Stimulated activated memory B cell treated with anti-CD40 and anti-IgM and Interleukin-4, amounts not matched to agents 10 μg/mL and 1 μg/mL and 100 μg/mL, for 72 hours (primary cell): ENCODE results near the gene NCOA3.
A peak's percentile ranks its signal among the peaks of the same experiment; 100 is the strongest.

Experiments
- ATAC-seq: fragments of 150-1000 bp; cut with Tn5 transposase; 2 replicates; pipeline ENCODE4 v1.10.0; 2021
- H3K27ac Mint-ChIP-seq: one replicate; pipeline ENCODE4 v1.8.0; 2022; ENCODE audit warnings: mild to moderate bottlenecking, mixed read lengths
- H3K27me3 Mint-ChIP-seq: one replicate; pipeline ENCODE4 v1.8.0; 2022; ENCODE audit warnings: mixed read lengths
- H3K36me3 Mint-ChIP-seq: one replicate; pipeline ENCODE4 v1.8.0; 2022; ENCODE audit warnings: mixed read lengths
- H3K4me1 Mint-ChIP-seq: one replicate; pipeline ENCODE4 v1.8.0; 2022; ENCODE audit warnings: mixed read lengths
- H3K4me3 Mint-ChIP-seq: one replicate; pipeline ENCODE4 v1.8.0; 2022; ENCODE audit warnings: mild to moderate bottlenecking, moderate library complexity, mixed read lengths
- H3K9me3 Mint-ChIP-seq: one replicate; pipeline ENCODE4 v1.8.0; 2022; ENCODE audit warnings: mixed read lengths

NCOA3 gene

GRCh38 chr20:47667531-47668312, 166.0 kb downstream of the NCOA3 start:
- no peak overlapping the region for H3K4me3 Mint-ChIP-seq

GRCh38 chr20:47668313-47669151, 166.8 kb downstream of the NCOA3 start:
- no peaks in the 10 kb centered on the region for H3K9me3 Mint-ChIP-seq
- peak overlapping the region; percentile 38 for H3K27ac Mint-ChIP-seq
- H3K4me3 Mint-ChIP-seq = peak overlapping the region; percentile 1
- ATAC-seq = peak; percentile 39
- peaks cover 7% of the 10 kb centered on the region for H3K36me3 Mint-ChIP-seq
- no peaks in the 10 kb centered on the region for H3K27me3 Mint-ChIP-seq
- peaks cover 30% of the 10 kb centered on the region for H3K4me1 Mint-ChIP-seq

More at GRCh38 chr20:47667531-47668312, 166.0 kb downstream of the NCOA3 start:
- H3K27me3 Mint-ChIP-seq = no peaks in the 10 kb centered on the region
- no peak for ATAC-seq
- H3K4me1 Mint-ChIP-seq = peaks cover 38% of the 10 kb centered on the region
- peaks cover 7% of the 10 kb centered on the region for H3K36me3 Mint-ChIP-seq
- no peak overlapping the region for H3K27ac Mint-ChIP-seq
- no peaks in the 10 kb centered on the region for H3K9me3 Mint-ChIP-seq

GRCh38 chr20:47669152-47669425, 167.4 kb downstream of the NCOA3 start:
- no peak for ATAC-seq
- H3K36me3 Mint-ChIP-seq = peaks cover 7% of the 10 kb centered on the region
- H3K27ac Mint-ChIP-seq = peak overlapping the region; percentile 38
- H3K4me3 Mint-ChIP-seq = peak overlapping the region; percentile 1
- peaks cover 25% of the 10 kb centered on the region for H3K4me1 Mint-ChIP-seq
- no peaks in the 10 kb centered on the region for H3K27me3 Mint-ChIP-seq
- no peaks in the 10 kb centered on the region for H3K9me3 Mint-ChIP-seq

GRCh38 chr20:47669489-47669888, 167.8 kb downstream of the NCOA3 start:
- Mint-ChIP-seq H3K27ac (peak overlapping the region; percentile 38), H3K36me3 (peaks cover 5% of the 10 kb centered on the region), H3K9me3 (no peaks in the 10 kb centered on the region), H3K27me3 (no peaks in the 10 kb centered on the region), H3K4me1 (peaks cover 24% of the 10 kb centered on the region), H3K4me3 (no peak overlapping the region)
- ATAC-seq = no peak

GRCh38 chr20:47669927-47670890, 168.5 kb downstream of the NCOA3 start:
- no peaks in the 10 kb centered on the region for H3K9me3 Mint-ChIP-seq

GRCh38 chr20:47670913-47671312, 169.2 kb downstream of the NCOA3 start:
- Mint-ChIP-seq H3K4me3 (no peak overlapping the region), H3K4me1 (peaks cover 24% of the 10 kb centered on the region), H3K27ac (no peak overlapping the region), H3K27me3 (no peaks in the 10 kb centered on the region), H3K36me3 (no peaks in the 10 kb centered on the region), H3K9me3 (no peaks in the 10 kb centered on the region)
- no peak for ATAC-seq

More at GRCh38 chr20:47669927-47670890, 168.5 kb downstream of the NCOA3 start:
- Mint-ChIP-seq H3K4me3 (no peak overlapping the region), H3K27ac (peak overlapping the region; percentile 38), H3K4me1 (peaks cover 24% of the 10 kb centered on the region), H3K36me3 (no peaks in the 10 kb centered on the region), H3K27me3 (no peaks in the 10 kb centered on the region)
- ATAC-seq = no peak

- H3K4me1 Mint-ChIP-seq = peaks cover 16% of the 10 kb centered on the region
- no peak for ATAC-seq
- H3K27ac Mint-ChIP-seq = no peak overlapping the region
- H3K36me3 Mint-ChIP-seq = no peaks in the 10 kb centered on the region
- no peaks in the 10 kb centered on the region for H3K27me3 Mint-ChIP-seq
- no peaks in the 10 kb centered on the region for H3K9me3 Mint-ChIP-seq
- no peak overlapping the region for H3K4me3 Mint-ChIP-seq
Observed at GRCh38 chr20:47672166-47672565, 170.5 kb downstream of the NCOA3 start.

- H3K9me3 Mint-ChIP-seq = no peaks in the 10 kb centered on the region
- H3K4me3 Mint-ChIP-seq = no peak overlapping the region
- no peaks in the 10 kb centered on the region for H3K36me3 Mint-ChIP-seq
- no peaks in the 10 kb centered on the region for H3K27me3 Mint-ChIP-seq
- ATAC-seq = no peak
- H3K27ac Mint-ChIP-seq = no peak overlapping the region
- peaks cover 18% of the 10 kb centered on the region for H3K4me1 Mint-ChIP-seq
Observed at GRCh38 chr20:47672886-47673670, 171.4 kb downstream of the NCOA3 start.

- H3K36me3 Mint-ChIP-seq = no peaks in the 10 kb centered on the region
- H3K4me1 Mint-ChIP-seq = peaks cover 14% of the 10 kb centered on the region
- H3K4me3 Mint-ChIP-seq = no peak overlapping the region
- no peak for ATAC-seq
- no peaks in the 10 kb centered on the region for H3K27me3 Mint-ChIP-seq
- no peak overlapping the region for H3K27ac Mint-ChIP-seq
- H3K9me3 Mint-ChIP-seq = no peaks in the 10 kb centered on the region
Observed at GRCh38 chr20:47673671-47673955, 171.9 kb downstream of the NCOA3 start.

GRCh38 chr20:47674145-47674544, 172.5 kb downstream of the NCOA3 start:
- Mint-ChIP-seq H3K4me3 (no peak overlapping the region), H3K27ac (no peak overlapping the region)

GRCh38 chr20:47674686-47675085, 173.0 kb downstream of the NCOA3 start:
- Mint-ChIP-seq H3K4me3 (no peak overlapping the region), H3K9me3 (no peaks in the 10 kb centered on the region), H3K4me1 (peaks cover 8% of the 10 kb centered on the region), H3K27me3 (no peaks in the 10 kb centered on the region), H3K36me3 (no peaks in the 10 kb centered on the region), H3K27ac (no peak overlapping the region)
- ATAC-seq = no peak

More at GRCh38 chr20:47674145-47674544, 172.5 kb downstream of the NCOA3 start:
- Mint-ChIP-seq H3K27me3 (no peaks in the 10 kb centered on the region), H3K9me3 (no peaks in the 10 kb centered on the region), H3K36me3 (no peaks in the 10 kb centered on the region), H3K4me1 (peaks cover 9% of the 10 kb centered on the region)
- no peak for ATAC-seq

- Mint-ChIP-seq H3K27me3 (no peaks in the 10 kb centered on the region), H3K36me3 (no peaks in the 10 kb centered on the region), H3K4me1 (peaks cover 8% of the 10 kb centered on the region), H3K4me3 (no peak overlapping the region), H3K27ac (no peak overlapping the region), H3K9me3 (no peaks in the 10 kb centered on the region)
- ATAC-seq = no peak
Observed at GRCh38 chr20:47675190-47676142, 173.8 kb downstream of the NCOA3 start.

GRCh38 chr20:47676219-47676721, 174.6 kb downstream of the NCOA3 start:
- Mint-ChIP-seq H3K4me3 (no peak overlapping the region), H3K36me3 (no peaks in the 10 kb centered on the region), H3K27me3 (no peaks in the 10 kb centered on the region), H3K27ac (no peak overlapping the region), H3K4me1 (peaks cover 8% of the 10 kb centered on the region), H3K9me3 (no peaks in the 10 kb centered on the region)
- no peak for ATAC-seq
